Measurements from ENCODE around the gene NIPSNAP2.

Gene NIPSNAP2

DNA sequence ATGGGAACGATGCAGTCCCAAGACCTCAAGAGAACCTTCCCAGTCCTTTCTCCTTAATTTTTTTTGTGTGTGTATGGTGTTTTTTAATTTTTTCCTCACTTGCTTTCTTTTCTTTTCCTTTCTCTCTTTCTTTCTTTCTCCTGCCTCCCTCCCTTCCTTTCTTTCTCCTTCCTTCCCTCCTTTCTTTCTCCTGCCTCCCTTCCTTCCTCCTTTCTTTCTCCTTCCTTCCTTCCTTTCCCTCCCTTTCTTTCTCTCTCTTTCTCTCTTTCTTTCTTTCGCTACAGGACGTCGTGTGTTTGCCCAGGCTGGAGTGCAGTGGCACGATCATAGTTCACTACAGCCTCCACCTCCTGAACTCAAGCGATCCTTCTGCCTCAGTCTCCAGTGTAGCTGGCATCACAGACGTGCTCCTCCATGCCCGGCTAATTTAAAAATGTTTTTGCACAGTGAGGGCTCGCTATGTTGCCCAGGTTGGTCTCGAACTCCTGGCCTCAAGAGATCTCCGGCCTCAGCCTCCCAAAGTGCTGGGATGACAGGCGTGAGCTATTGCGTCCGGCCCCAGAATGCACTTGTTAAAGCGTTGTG lies 709 bp upstream of the NIPSNAP2 start:
- H2BK12ac ChIP-seq (ENCODE audit: low read length in 2 of 2), result no peak overlapping the region
- H4K91ac ChIP-seq (ENCODE audit: low read length), result no peak overlapping the region
- H3K4me3 ChIP-seq (ENCODE audit: insufficient read depth in 1 of 2, low read depth in 1 of 2, low read length in 2 of 2), result peak overlapping the region; percentile 77 to 83
- WGBS, result 93% methylated on average over 10 of the region's 15 CpGs
- H2BK120ac ChIP-seq (ENCODE audit: low read depth, low read length), result no peak overlapping the region
- no peak for DNase-seq
- peak overlapping the region in 1 of 2 experiments; percentile 27 for H3K4ac ChIP-seq (ENCODE audit: low read depth in 1 of 2, low read length in 2 of 2)
- H2BK15ac ChIP-seq (ENCODE audit: low read depth, poor library complexity, severe bottlenecking), result no peak overlapping the region
- H3K23ac ChIP-seq (ENCODE audit: low read length in 2 of 2), result no peak overlapping the region
- no peak overlapping the region for H2AFZ ChIP-seq (ENCODE audit: low read depth, low read length)
- H3K14ac ChIP-seq (ENCODE audit: low read length in 2 of 2), result no peak overlapping the region
- H3K27ac ChIP-seq (ENCODE audit: low read length, poor library complexity, severe bottlenecking), result peak overlapping the region; percentile 77
- no peak overlapping the region for H2AK5ac ChIP-seq (ENCODE audit: low read length, severe bottlenecking)
- H3K9me3 ChIP-seq (ENCODE audit: control insufficient read depth, low read length), result no peaks in the 10 kb centered on the region
- H4K8ac ChIP-seq (ENCODE audit: low read length), result peak overlapping the region; percentile 45
- H3K4me2 ChIP-seq (ENCODE audit: low read length, poor library complexity, severe bottlenecking), result peak overlapping the region; percentile 80
- no peak overlapping the region for H2BK5ac ChIP-seq (ENCODE audit: low read depth, low read length, poor library complexity, severe bottlenecking)
- peaks cover 5% of the 10 kb centered on the region for H3K4me1 ChIP-seq (ENCODE audit: control insufficient read depth, insufficient read depth, low read depth, low read length)
- peaks cover 6 to 10% of the 10 kb centered on the region in 2 experiments for H3K36me3 ChIP-seq (ENCODE audit: control insufficient read depth in 1 of 2, insufficient read depth in 2 of 2, low read depth in 1 of 2, low read length in 2 of 2)
- peak overlapping the region; percentile 88 for H3K9ac ChIP-seq (ENCODE audit: low read length)
- H3K79me1 ChIP-seq (replicated peaks; ENCODE audit: low read length, poor library complexity, severe bottlenecking), result peaks cover 4% of the 10 kb centered on the region
- H3K18ac ChIP-seq (ENCODE audit: low read depth in 1 of 2, low read length in 2 of 2), result no peak overlapping the region
- H3K27me3 ChIP-seq (ENCODE audit: control insufficient read depth in 1 of 2, insufficient read depth in 1 of 2, low read length in 2 of 2), result no peaks in the 10 kb centered on the region

DNA sequence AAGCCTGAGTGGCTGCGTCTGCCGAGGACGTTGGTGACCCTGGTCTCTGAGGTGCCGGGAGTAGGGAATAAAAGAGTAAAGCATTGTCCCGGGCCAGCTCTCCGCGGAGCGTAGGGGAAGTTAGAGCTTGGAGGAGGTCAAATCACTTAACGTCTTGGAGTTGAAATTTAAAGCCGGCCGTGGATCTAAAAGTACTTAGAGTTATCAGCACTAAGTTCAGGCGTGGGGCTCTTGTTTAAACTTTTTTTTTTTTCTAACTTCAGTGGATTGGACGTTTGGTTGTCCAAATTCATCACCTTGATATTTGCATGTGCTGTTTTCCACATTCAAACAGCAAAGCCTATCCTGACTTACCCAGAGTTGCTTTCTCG lies 700 bp downstream of the NIPSNAP2 start:
- H3K27ac ChIP-seq (ENCODE audit: low read length, poor library complexity, severe bottlenecking), result peak overlapping the region; percentile 76
- H2BK120ac ChIP-seq (ENCODE audit: low read depth, low read length), result peak overlapping the region; percentile 99
- H2BK15ac ChIP-seq (ENCODE audit: low read depth, poor library complexity, severe bottlenecking), result peak overlapping the region; percentile 15
- H2AFZ ChIP-seq (ENCODE audit: low read depth, low read length), result peak overlapping the region; percentile 91
- H2AK5ac ChIP-seq (ENCODE audit: low read length, severe bottlenecking), result no peak overlapping the region
- H3K27me3 ChIP-seq (ENCODE audit: control insufficient read depth in 1 of 2, insufficient read depth in 1 of 2, low read length in 2 of 2), result no peaks in the 10 kb centered on the region
- H3K9ac ChIP-seq (ENCODE audit: low read length), result peak overlapping the region; percentile 92
- H3K4me2 ChIP-seq (ENCODE audit: low read length, poor library complexity, severe bottlenecking), result peak overlapping the region; percentile 85
- WGBS, result under 1% methylated on average over 12 of the region's 14 CpGs
- peak overlapping the region; percentile 58 to 85 for H3K18ac ChIP-seq (ENCODE audit: low read depth in 1 of 2, low read length in 2 of 2)
- no peak overlapping the region for H2BK5ac ChIP-seq (ENCODE audit: low read depth, low read length, poor library complexity, severe bottlenecking)
- peak overlapping the region; percentile 86 for H4K91ac ChIP-seq (ENCODE audit: low read length)
- H3K4me1 ChIP-seq (ENCODE audit: control insufficient read depth, insufficient read depth, low read depth, low read length), result peaks cover 5% of the 10 kb centered on the region
- no peaks in the 10 kb centered on the region for H3K9me3 ChIP-seq (ENCODE audit: control insufficient read depth, low read length)
- peak overlapping the region; percentile 70 for H4K8ac ChIP-seq (ENCODE audit: low read length)
- DNase-seq, result peak; percentile 64
- peaks cover 6 to 20% of the 10 kb centered on the region in 2 experiments for H3K36me3 ChIP-seq (ENCODE audit: control insufficient read depth in 1 of 2, insufficient read depth in 2 of 2, low read depth in 1 of 2, low read length in 2 of 2)
- H3K4me3 ChIP-seq (ENCODE audit: insufficient read depth in 1 of 2, low read depth in 1 of 2, low read length in 2 of 2), result peak overlapping the region; percentile 77 to 85
- H3K4ac ChIP-seq (ENCODE audit: low read depth in 1 of 2, low read length in 2 of 2), result peak overlapping the region; percentile 68 to 91
- H3K14ac ChIP-seq (ENCODE audit: low read length in 2 of 2), result peak overlapping the region in 1 of 2 experiments; percentile 75
- no peak overlapping the region for H2BK12ac ChIP-seq (ENCODE audit: low read length in 2 of 2)
- H3K23ac ChIP-seq (ENCODE audit: low read length in 2 of 2), result peak overlapping the region in 1 of 2 experiments; percentile 65
- peaks cover 9% of the 10 kb centered on the region for H3K79me1 ChIP-seq (replicated peaks; ENCODE audit: low read length, poor library complexity, severe bottlenecking)

DNA sequence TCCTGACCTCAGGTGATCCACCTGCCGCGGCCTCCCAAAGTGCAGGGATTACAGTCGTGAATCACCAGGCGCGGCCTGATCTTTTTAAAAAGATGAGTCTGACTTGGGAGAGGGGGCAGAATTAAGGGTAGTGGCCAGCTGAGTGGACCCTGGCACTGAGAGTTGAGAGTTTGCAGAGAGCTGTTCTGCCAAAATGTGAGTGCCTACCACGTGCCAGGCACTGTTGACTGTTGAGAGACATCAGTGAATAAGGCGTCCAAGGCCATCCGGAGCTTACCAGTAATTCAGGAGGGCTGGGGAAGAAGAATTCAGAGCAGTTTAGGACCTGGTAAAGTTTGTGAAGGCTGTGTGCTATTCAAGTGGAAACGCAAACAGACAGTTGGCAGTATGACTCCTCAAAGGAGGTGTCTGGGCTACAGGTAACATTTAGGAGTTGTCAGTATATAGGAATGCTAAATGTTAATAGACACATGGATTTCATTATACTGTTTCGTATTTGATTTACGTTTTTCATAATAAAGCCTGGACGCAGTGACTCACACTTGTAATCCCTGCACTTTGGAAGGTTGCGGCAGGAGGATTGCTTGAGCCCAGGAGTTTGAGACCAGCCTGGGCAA lies 1.5 kb downstream of the NIPSNAP2 start:
- Histone ChIP-seq H3K79me1 (replicated peaks; ENCODE audit: low read length, poor library complexity, severe bottlenecking) (peaks cover 12% of the 10 kb centered on the region), H4K8ac (ENCODE audit: low read length) (no peak overlapping the region), H3K27me3 (ENCODE audit: control insufficient read depth in 1 of 2, insufficient read depth in 1 of 2, low read length in 2 of 2) (no peaks in the 10 kb centered on the region), H3K4me1 (ENCODE audit: control insufficient read depth, insufficient read depth, low read depth, low read length) (peaks cover 5% of the 10 kb centered on the region), H3K4me2 (ENCODE audit: low read length, poor library complexity, severe bottlenecking) (no peak overlapping the region), H4K91ac (ENCODE audit: low read length) (no peak overlapping the region), H2BK120ac (ENCODE audit: low read depth, low read length) (no peak overlapping the region), H3K14ac (ENCODE audit: low read length in 2 of 2) (no peak overlapping the region), H2AK5ac (ENCODE audit: low read length, severe bottlenecking) (no peak overlapping the region), H3K36me3 (ENCODE audit: control insufficient read depth in 1 of 2, insufficient read depth in 2 of 2, low read depth in 1 of 2, low read length in 2 of 2) (peaks cover 6 to 21% of the 10 kb centered on the region in 2 experiments), H3K18ac (ENCODE audit: low read depth in 1 of 2, low read length in 2 of 2) (no peak overlapping the region), H3K4ac (ENCODE audit: low read depth in 1 of 2, low read length in 2 of 2) (no peak overlapping the region), H2BK12ac (ENCODE audit: low read length in 2 of 2) (no peak overlapping the region), H3K4me3 (ENCODE audit: insufficient read depth in 1 of 2, low read depth in 1 of 2, low read length in 2 of 2) (peak overlapping the region in 1 of 2 experiments; percentile 85), H3K27ac (ENCODE audit: low read length, poor library complexity, severe bottlenecking) (no peak overlapping the region), H3K9me3 (ENCODE audit: control insufficient read depth, low read length) (no peaks in the 10 kb centered on the region), H3K23ac (ENCODE audit: low read length in 2 of 2) (no peak overlapping the region), H2BK15ac (ENCODE audit: low read depth, poor library complexity, severe bottlenecking) (no peak overlapping the region), H2BK5ac (ENCODE audit: low read depth, low read length, poor library complexity, severe bottlenecking) (no peak overlapping the region), H3K9ac (ENCODE audit: low read length) (peak overlapping the region; percentile 92), H2AFZ (ENCODE audit: low read depth, low read length) (no peak overlapping the region)
- 91% methylated on average over 13 of the region's 13 CpGs for WGBS
- DNase-seq, result peak; percentile 1

DNA sequence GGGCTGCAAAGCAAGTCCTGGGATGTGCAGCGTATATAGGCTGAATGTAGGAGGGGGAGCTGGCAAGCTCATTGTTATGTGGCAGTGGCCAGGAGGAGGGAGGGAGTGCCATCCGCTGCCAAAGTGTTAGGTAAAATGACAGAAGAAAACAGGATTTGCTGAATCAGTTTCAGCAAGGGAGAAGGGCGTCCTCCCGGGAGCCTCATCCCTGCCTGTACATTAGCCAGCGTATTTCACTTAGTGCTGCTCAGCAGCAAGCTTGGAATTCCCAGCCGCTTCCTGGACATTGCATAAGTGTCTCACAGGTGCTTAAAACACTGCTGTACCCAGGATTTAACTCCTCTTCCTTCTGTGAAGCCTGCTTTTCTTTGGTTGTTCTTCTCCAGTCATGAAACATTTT lies 2.5 kb downstream of the NIPSNAP2 start:
- Histone ChIP-seq H2BK12ac (ENCODE audit: low read length in 2 of 2) (no peak overlapping the region), H2BK120ac (ENCODE audit: low read depth, low read length) (no peak overlapping the region), H3K18ac (ENCODE audit: low read depth in 1 of 2, low read length in 2 of 2) (no peak overlapping the region), H3K9me3 (ENCODE audit: control insufficient read depth, low read length) (no peaks in the 10 kb centered on the region), H3K36me3 (ENCODE audit: control insufficient read depth in 1 of 2, insufficient read depth in 2 of 2, low read depth in 1 of 2, low read length in 2 of 2) (peaks cover 6 to 21% of the 10 kb centered on the region in 2 experiments), H3K4me3 (ENCODE audit: insufficient read depth in 1 of 2, low read depth in 1 of 2, low read length in 2 of 2) (no peak overlapping the region), H4K91ac (ENCODE audit: low read length) (no peak overlapping the region), H3K9ac (ENCODE audit: low read length) (no peak overlapping the region), H3K14ac (ENCODE audit: low read length in 2 of 2) (no peak overlapping the region), H3K23ac (ENCODE audit: low read length in 2 of 2) (no peak overlapping the region), H4K8ac (ENCODE audit: low read length) (no peak overlapping the region), H3K4me1 (ENCODE audit: control insufficient read depth, insufficient read depth, low read depth, low read length) (peaks cover 7% of the 10 kb centered on the region), H2BK5ac (ENCODE audit: low read depth, low read length, poor library complexity, severe bottlenecking) (no peak overlapping the region), H3K79me1 (replicated peaks; ENCODE audit: low read length, poor library complexity, severe bottlenecking) (peaks cover 18% of the 10 kb centered on the region), H3K4ac (ENCODE audit: low read depth in 1 of 2, low read length in 2 of 2) (no peak overlapping the region), H2AFZ (ENCODE audit: low read depth, low read length) (no peak overlapping the region), H3K27me3 (ENCODE audit: control insufficient read depth in 1 of 2, insufficient read depth in 1 of 2, low read length in 2 of 2) (no peaks in the 10 kb centered on the region), H3K4me2 (ENCODE audit: low read length, poor library complexity, severe bottlenecking) (no peak overlapping the region), H2BK15ac (ENCODE audit: low read depth, poor library complexity, severe bottlenecking) (no peak overlapping the region), H3K27ac (ENCODE audit: low read length, poor library complexity, severe bottlenecking) (no peak overlapping the region), H2AK5ac (ENCODE audit: low read length, severe bottlenecking) (no peak overlapping the region)
- peak; percentile 1 for DNase-seq
- WGBS, result 98% methylated on average over 6 of the region's 6 CpGs

Data from mesenchymal stem cell (in vitro differentiated cells and primary cell).